GM21529 (cell line): ENCODE data around the gene ENTPD2.

ENCODE experiments used
- ATAC-seq: cut with Tn5 transposase; IDR thresholded peaks from one replicate; pipeline ENCODE4 v1.9.1; 2021; ENCODE audit not compliant: unreplicated experiment

Gene ENTPD2

GRCh38 chr9:137031904-137032640 lies 21.8 kb downstream of the ENTPD2 start, which contains the start of gene FUT7:
Gene FUT7, minus strand, starts transcription at chr9:137032088. Its CDS starts 97 bp downstream, at chr9:137031991.
- ATAC-seq, result no peak

- no peak for ATAC-seq
Observed at GRCh38 chr9:137030538-137031527, 23.0 kb downstream of the ENTPD2 start.

- no peak for ATAC-seq
Observed at GRCh38 chr9:137030006-137030405, 23.9 kb downstream of the ENTPD2 start.

GRCh38 chr9:137029058-137029936 lies 24.6 kb downstream of the ENTPD2 start:
- peak; percentile 29 for ATAC-seq

- ATAC-seq, result peak; percentile 45
Observed at GRCh38 chr9:137028263-137029057, 25.4 kb downstream of the ENTPD2 start.

GRCh38 chr9:137027369-137028262 lies 26.2 kb downstream of the ENTPD2 start, which contains the start of gene ABCA2:
Gene ABCA2, minus strand, starts transcription at chr9:137028237. Its CDS starts 97 bp downstream, at chr9:137028140.
- no peak for ATAC-seq

- ATAC-seq, result no peak
Observed at GRCh38 chr9:137026828-137027227, 27.0 kb downstream of the ENTPD2 start.

GRCh38 chr9:137026384-137026783 lies 27.5 kb downstream of the ENTPD2 start:
- no peak for ATAC-seq

- ATAC-seq, result no peak
Observed at GRCh38 chr9:137025517-137025966, 28.3 kb downstream of the ENTPD2 start.

- ATAC-seq, result no peak
Observed at GRCh38 chr9:137023583-137023991, 30.3 kb downstream of the ENTPD2 start.

- no peak for ATAC-seq
Observed at GRCh38 chr9:137023157-137023556, 30.7 kb downstream of the ENTPD2 start.

- no peak for ATAC-seq
Observed at GRCh38 chr9:137022662-137023008, 31.2 kb downstream of the ENTPD2 start.

GRCh38 chr9:137021979-137022661 lies 31.7 kb downstream of the ENTPD2 start:
- ATAC-seq, result no peak

GRCh38 chr9:137021568-137021978 lies 32.3 kb downstream of the ENTPD2 start:
- ATAC-seq, result no peak

GRCh38 chr9:137020771-137021567 lies 32.9 kb downstream of the ENTPD2 start:
- no peak for ATAC-seq

GRCh38 chr9:137019891-137020683 lies 33.8 kb downstream of the ENTPD2 start:
- ATAC-seq, result no peak
